Measurements from ENCODE around the gene SLC8B1.

SLC8B1 gene

GRCh38 chr12:113325916-113326315, 9.0 kb downstream of the SLC8B1 start:
- DNase-seq (ENCODE audit: low read depth in 2 of 3, low spot score in 1 of 3) = no peak

GRCh38 chr12:113322343-113322742, 12.6 kb downstream of the SLC8B1 start:
- DNase-seq (ENCODE audit: low read depth in 2 of 3, low spot score in 1 of 3) = no peak

- no peak for DNase-seq (ENCODE audit: low read depth in 2 of 3, low spot score in 1 of 3)
These were observed 14.5 kb downstream of the SLC8B1 start for GRCh38 chr12:113320401-113320800.

GRCh38 chr12:113318900-113319628, 15.8 kb downstream of the SLC8B1 start:
- no peak for DNase-seq (ENCODE audit: low read depth in 2 of 3, low spot score in 1 of 3)

- DNase-seq (ENCODE audit: low read depth in 2 of 3, low spot score in 1 of 3) = no peak
These were observed 16.8 kb downstream of the SLC8B1 start for GRCh38 chr12:113318046-113318656.

GRCh38 chr12:113317122-113317521, 17.8 kb downstream of the SLC8B1 start:
- no peak for DNase-seq (ENCODE audit: low read depth in 2 of 3, low spot score in 1 of 3)

GRCh38 chr12:113316155-113316554, 18.8 kb downstream of the SLC8B1 start:
- no peak for DNase-seq (ENCODE audit: low read depth in 2 of 3, low spot score in 1 of 3)

GRCh38 chr12:113315358-113315757, 19.6 kb downstream of the SLC8B1 start:
- DNase-seq (ENCODE audit: low read depth in 2 of 3, low spot score in 1 of 3) = no peak

GRCh38 chr12:113314121-113314529, 20.8 kb downstream of the SLC8B1 start:
- no peak for DNase-seq (ENCODE audit: low read depth in 2 of 3, low spot score in 1 of 3)

GRCh38 chr12:113310489-113310888, 24.4 kb downstream of the SLC8B1 start:
- DNase-seq (ENCODE audit: low read depth in 2 of 3, low spot score in 1 of 3) = no peak

- no peak for DNase-seq (ENCODE audit: low read depth in 2 of 3, low spot score in 1 of 3)
These were observed 28.5 kb downstream of the SLC8B1 start for GRCh38 chr12:113306382-113306781.

GRCh38 chr12:113305281-113305856, 29.5 kb downstream of the SLC8B1 start:
- no peak for DNase-seq (ENCODE audit: low read depth in 2 of 3, low spot score in 1 of 3)

- DNase-seq (ENCODE audit: low read depth in 2 of 3, low spot score in 1 of 3) = no peak
These were observed 31.8 kb downstream of the SLC8B1 start for GRCh38 chr12:113302886-113303640.

GRCh38 chr12:113302466-113302865, 32.4 kb downstream of the SLC8B1 start:
- no peak for DNase-seq (ENCODE audit: low read depth in 2 of 3, low spot score in 1 of 3)

- no peak for DNase-seq (ENCODE audit: low read depth in 2 of 3, low spot score in 1 of 3)
These were observed 33.1 kb downstream of the SLC8B1 start for GRCh38 chr12:113301811-113302210.

GRCh38 chr12:113299619-113300237, 35.2 kb downstream of the SLC8B1 start:
- no peak for DNase-seq (ENCODE audit: low read depth in 2 of 3, low spot score in 1 of 3)

- DNase-seq (ENCODE audit: low read depth in 2 of 3, low spot score in 1 of 3) = no peak
These were observed 35.9 kb downstream of the SLC8B1 start for GRCh38 chr12:113298861-113299545.

- DNase-seq (ENCODE audit: low read depth in 2 of 3, low spot score in 1 of 3) = no peak
These were observed 36.5 kb downstream of the SLC8B1 start for GRCh38 chr12:113298472-113298817.

- no peak for DNase-seq (ENCODE audit: low read depth in 2 of 3, low spot score in 1 of 3)
These were observed 37.1 kb downstream of the SLC8B1 start for GRCh38 chr12:113297621-113298471.

GRCh38 chr12:113297214-113297587, 37.7 kb downstream of the SLC8B1 start:
- DNase-seq (ENCODE audit: low read depth in 2 of 3, low spot score in 1 of 3) = no peak

Data from stimulated activated CD4-positive, alpha-beta T cell treated with anti-CD3 and anti-CD28 coated beads, Interleukin-12 subunit alpha, Interleukin-12 subunit beta, amount 100 ng/mL, for 48 hours (primary cell).